Tibial nerve (tissue), 4 donors: ENCODE measurements around the gene ISG15. TPM values are rescaled to one million over a fixed set of nuclear protein-coding genes. Genes with fewer than 3 reads are reported as not detected.
"Not testable (repeated sequence)": the region's sequence is repeated elsewhere in the genome, so short reads cannot be mapped to it uniquely, and the experiment has no call there.

Experiments used
- DNase-seq, 2 donors: peaks; one replicate each; pipeline ENCODE4 v3.0.0-alpha.2; 2019; ENCODE audit warnings: low spot score in 2 of 2
- H3K27ac ChIP-seq, 4 donors: fragments of 200-600 bp; sonication (generic) in 3 of 4; one replicate each; pipeline ENCODE4 v1.5.1; 2017 to 2019; ENCODE audit warnings: mild to moderate bottlenecking in 1 of 4
- H3K27me3 ChIP-seq, 2 donors: fragments of 200-600 bp; sonication (generic) in 1 of 2; one replicate each; pipeline versions ENCODE4 v1.5.1 to v1.6.0; 2017 to 2019
- H3K36me3 ChIP-seq, 3 donors: fragments of 200-600 bp; sonication (generic); one replicate each; pipeline ENCODE4 v1.5.1; 2018 to 2019
- H3K4me1 ChIP-seq, 4 donors: fragments of 200-600 bp; sonication (generic) in 3 of 4; one replicate each; pipeline ENCODE4 v1.5.1; 2017 to 2019
- H3K4me3 ChIP-seq, 4 donors: fragments of 200-600 bp; sonication (generic) in 3 of 4; one replicate each; pipeline ENCODE4 v1.5.1; 2017 to 2019; ENCODE audit warnings: mild to moderate bottlenecking in 1 of 4, moderate library complexity in 1 of 4
- H3K9me3 ChIP-seq, 4 donors: fragments of 200-600 bp; sonication (generic) in 3 of 4; one replicate each; pipeline ENCODE4 v1.5.1; 2017 to 2019
- EP300 ChIP-seq, 2 donors: sonication (generic); formaldehyde crosslinking; IDR thresholded peaks; one replicate each; pipeline ENCODE4 v1.6.1; 2017; ENCODE audit warnings: antibody characterized with exemption in 2 of 2, mild to moderate bottlenecking in 1 of 2
- POLR2A ChIP-seq, 2 donors: fragments of 450-650 bp; IDR thresholded peaks; one replicate each; pipeline ENCODE4 v1.6.1; 2017; ENCODE audit warnings: antibody characterized with exemption in 2 of 2, mild to moderate bottlenecking in 2 of 2, moderate library complexity in 2 of 2
- WGBS, 2 donors: methylation state at CpG; one replicate each; pipeline ENCODE4 v1.1.5; 2018; 5-methylcytosine and 5-hydroxymethylcytosine counted together
- total RNA-seq, 4 donors: library from RNA; depleted of rRNA; stranded (reverse); fragments of >200 nt; gene quantifications; one replicate each; pipeline ENCODE4 v1.1.0, GENCODE V29; 2016
- TF ChIP-seq, protein P1 (sequence below), 5 experiments: fragments of 200-600 bp in 3 of 5; fragments of 450-650 bp in 2 of 5; sonication (generic) in 3 of 5; IDR thresholded peaks; one replicate each; pipeline ENCODE4 v1.5.1; 2016 to 2019; ENCODE audit warnings: antibody characterized with exemption in 5 of 5, mild to moderate bottlenecking in 3 of 5, moderate library complexity in 2 of 5

Gene ISG15
- total RNA-seq, 4 donors from 2014 or later = 29.1 to 65.4 (median 48.7) TPM

DNA sequence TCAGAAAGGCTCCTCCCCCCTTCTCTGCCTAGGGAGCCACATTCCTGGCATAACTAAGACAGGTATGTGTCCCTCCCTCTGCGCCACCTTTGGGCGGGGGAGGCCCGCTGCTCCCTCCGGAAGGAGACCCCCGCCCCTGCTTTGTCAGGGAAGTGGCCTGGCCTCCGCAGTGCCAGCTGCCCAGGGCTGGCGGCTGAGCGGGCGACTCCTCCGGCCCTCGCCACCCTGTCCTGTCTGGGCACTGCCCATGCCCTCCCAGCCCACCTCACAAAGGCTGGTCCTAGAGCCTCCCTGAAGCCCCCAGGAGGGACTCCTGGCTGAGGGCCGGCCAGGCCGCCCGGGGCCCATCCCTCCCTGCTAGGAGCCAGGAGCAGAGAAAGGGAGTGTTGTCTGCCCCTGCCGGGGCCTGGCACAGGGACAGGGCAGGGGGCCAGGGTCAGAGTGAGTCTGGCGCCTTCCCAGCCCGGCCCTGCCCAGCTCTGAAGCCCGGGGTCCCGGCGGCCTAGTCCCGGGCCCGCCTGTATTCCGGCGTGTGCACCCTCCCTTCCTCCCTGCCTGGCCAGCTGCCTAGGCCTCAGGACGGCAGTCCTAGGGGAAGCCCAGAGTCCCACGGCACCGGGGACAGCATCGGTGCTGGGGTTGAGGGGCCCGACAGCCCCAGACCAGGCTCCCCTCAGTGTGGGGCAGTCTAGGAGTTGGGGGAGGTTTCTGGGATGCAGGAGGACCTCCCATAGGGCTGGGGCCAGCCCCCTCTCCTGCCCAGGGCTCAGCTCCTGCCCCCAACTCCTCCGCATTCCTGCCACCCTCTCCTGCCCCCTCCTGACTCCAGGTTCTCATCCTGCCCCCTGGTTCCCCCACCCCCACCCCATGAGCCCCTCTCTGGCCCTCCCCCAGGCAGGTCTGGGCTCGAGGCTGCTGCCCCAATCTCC, 11.7 kb downstream of the ISG15 start:
- peaks cover 0 to 45% (median 18%) of the 10 kb centered on the region in 4 donors for H3K4me1 ChIP-seq
- no peak overlapping the region for H3K4me3 ChIP-seq
- H3K27me3 ChIP-seq = no peaks in the 10 kb centered on the region
- no peaks in the 10 kb centered on the region for H3K36me3 ChIP-seq
- peak overlapping the region in 1 of 4 donors; percentile 52 for H3K27ac ChIP-seq
- no peak for DNase-seq
- no peaks in the 10 kb centered on the region for H3K9me3 ChIP-seq
- WGBS, 2 donors = 24 to 69% methylated on average over 12 to 16 of the region's 31 CpGs
- TF ChIP-seq, protein P1, sequence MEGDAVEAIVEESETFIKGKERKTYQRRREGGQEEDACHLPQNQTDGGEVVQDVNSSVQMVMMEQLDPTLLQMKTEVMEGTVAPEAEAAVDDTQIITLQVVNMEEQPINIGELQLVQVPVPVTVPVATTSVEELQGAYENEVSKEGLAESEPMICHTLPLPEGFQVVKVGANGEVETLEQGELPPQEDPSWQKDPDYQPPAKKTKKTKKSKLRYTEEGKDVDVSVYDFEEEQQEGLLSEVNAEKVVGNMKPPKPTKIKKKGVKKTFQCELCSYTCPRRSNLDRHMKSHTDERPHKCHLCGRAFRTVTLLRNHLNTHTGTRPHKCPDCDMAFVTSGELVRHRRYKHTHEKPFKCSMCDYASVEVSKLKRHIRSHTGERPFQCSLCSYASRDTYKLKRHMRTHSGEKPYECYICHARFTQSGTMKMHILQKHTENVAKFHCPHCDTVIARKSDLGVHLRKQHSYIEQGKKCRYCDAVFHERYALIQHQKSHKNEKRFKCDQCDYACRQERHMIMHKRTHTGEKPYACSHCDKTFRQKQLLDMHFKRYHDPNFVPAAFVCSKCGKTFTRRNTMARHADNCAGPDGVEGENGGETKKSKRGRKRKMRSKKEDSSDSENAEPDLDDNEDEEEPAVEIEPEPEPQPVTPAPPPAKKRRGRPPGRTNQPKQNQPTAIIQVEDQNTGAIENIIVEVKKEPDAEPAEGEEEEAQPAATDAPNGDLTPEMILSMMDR (IDR thresholded peaks at IDR 0.05) = no peak
- TF ChIP-seq EP300 (IDR thresholded peaks at IDR 0.05) = no peak
- TF ChIP-seq POLR2A (IDR thresholded peaks at IDR 0.05) = no peak

DNA sequence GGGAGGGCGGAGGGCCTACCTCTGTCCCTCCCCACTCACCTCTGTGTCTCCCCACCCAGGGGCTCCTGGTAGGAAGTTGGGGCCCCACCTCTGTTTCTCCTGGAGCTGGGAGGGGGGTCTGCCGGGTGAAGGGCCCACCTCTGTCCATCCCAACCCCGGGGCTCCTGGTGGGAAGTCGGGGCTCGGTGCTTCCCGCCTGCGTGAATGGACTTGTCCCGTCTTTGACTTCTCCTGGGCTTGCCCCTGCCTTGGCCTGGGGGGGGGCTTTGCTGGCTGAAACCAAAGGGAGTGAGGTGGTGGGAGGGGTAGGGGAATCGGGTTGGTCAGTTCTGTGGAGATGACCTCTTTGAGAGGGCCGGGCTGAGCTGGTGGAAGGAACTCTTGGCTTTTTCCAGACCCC, 12.4 kb downstream of the ISG15 start:
- Histone ChIP-seq H3K4me3 (no peak overlapping the region), H3K36me3 (no peaks in the 10 kb centered on the region), H3K27ac (no peak overlapping the region), H3K9me3 (no peaks in the 10 kb centered on the region), H3K27me3 (no peaks in the 10 kb centered on the region), H3K4me1 (peaks cover 0 to 38% (median 13%) of the 10 kb centered on the region in 4 donors)
- DNase-seq = no peak
- 54 to 71% methylated on average over 8 to 10 of the region's 10 CpGs for WGBS, 2 donors
- TF ChIP-seq, protein P1 (IDR thresholded peaks at IDR 0.05) = no peak
- TF ChIP-seq EP300 (IDR thresholded peaks at IDR 0.05) (no peak), POLR2A (IDR thresholded peaks at IDR 0.05) (no peak)

DNA sequence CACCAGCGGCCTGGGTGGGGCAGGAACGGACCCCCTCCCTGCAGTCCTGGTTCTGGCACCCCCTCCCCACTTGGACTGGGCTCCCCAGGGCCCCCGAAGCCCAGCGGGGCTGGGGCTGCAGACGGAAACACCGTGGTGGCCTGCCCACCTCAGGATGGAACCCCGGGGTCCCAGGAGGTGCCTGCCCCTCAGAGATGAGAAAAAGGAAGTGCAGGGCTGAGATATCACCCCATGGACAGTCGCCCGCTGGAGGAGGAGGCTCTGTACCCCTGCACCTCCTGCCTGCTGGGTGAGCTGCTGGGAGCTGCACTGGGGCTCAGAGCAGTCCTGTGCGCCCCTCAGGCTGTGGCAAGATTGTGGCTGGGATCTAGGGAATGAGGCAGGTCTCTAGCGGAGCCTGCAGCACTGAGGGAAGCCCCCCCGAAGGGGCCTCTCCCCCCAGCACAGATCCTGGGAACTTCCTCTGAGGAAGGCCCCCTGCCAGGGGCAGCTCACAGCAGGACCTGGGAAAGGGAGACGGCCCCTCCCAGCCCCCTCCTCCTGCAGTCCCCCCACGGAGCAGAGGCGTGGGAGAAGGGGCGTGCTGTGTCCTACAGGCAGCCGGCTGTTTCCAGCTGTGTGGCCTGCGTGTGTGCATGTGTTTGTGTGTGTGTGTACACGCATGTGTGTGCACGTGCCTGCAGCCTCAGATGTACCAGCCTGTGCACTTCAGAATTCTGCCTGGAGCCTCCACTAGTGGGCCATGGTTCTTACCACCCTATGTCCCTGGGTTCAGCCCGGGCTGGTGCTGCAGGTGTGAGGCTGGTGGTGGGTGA, 13.5 kb downstream of the ISG15 start:
- Histone ChIP-seq H3K36me3 (no peaks in the 10 kb centered on the region), H3K4me1 (peaks cover 0 to 37% (median 8%) of the 10 kb centered on the region in 4 donors), H3K4me3 (no peak overlapping the region), H3K9me3 (no peaks in the 10 kb centered on the region), H3K27ac (no peak overlapping the region), H3K27me3 (no peaks in the 10 kb centered on the region)
- TF ChIP-seq POLR2A (IDR thresholded peaks at IDR 0.05) = no peak
- TF ChIP-seq, protein P1 (IDR thresholded peaks at IDR 0.05) = no peak
- TF ChIP-seq EP300 (IDR thresholded peaks at IDR 0.05) = no peak
- DNase-seq = no peak
- 74 to 79% methylated on average over 5 to 21 of the region's 21 CpGs for WGBS, 2 donors

DNA sequence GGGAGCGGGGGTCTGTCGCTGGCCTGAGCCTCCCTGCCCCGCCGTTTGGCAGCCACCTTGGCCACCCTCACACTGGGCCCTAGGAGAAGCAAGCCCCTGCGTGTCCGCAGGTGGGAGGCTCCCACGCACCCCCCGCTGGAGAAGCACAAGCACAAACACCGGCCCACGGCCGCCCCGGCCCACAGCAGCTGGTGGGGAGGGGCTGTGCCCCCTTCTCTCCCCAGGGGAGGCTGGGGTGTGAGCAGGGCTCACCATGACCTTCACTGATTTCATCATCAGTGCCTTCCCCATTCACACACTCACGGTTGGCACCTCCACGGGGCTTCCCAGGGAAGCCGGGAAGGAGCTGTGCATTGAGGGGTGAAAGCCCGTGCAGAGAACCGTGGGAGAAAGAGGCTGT, 14.5 kb downstream of the ISG15 start:
- 70 to 86% methylated on average over 5 to 17 of the region's 17 CpGs for WGBS, 2 donors
- peaks cover 0 to 46% (median 14%) of the 10 kb centered on the region in 4 donors for H3K4me1 ChIP-seq
- no peak overlapping the region for H3K4me3 ChIP-seq
- no peaks in the 10 kb centered on the region for H3K9me3 ChIP-seq
- no peak overlapping the region for H3K27ac ChIP-seq
- H3K27me3 ChIP-seq = peaks cover 0 to 10% of the 10 kb centered on the region in 2 donors
- DNase-seq = no peak
- no peaks in the 10 kb centered on the region for H3K36me3 ChIP-seq
- TF ChIP-seq POLR2A (IDR thresholded peaks at IDR 0.05) (no peak), EP300 (IDR thresholded peaks at IDR 0.05) (no peak)
- TF ChIP-seq, protein P1 (IDR thresholded peaks at IDR 0.05) = no peak

DNA sequence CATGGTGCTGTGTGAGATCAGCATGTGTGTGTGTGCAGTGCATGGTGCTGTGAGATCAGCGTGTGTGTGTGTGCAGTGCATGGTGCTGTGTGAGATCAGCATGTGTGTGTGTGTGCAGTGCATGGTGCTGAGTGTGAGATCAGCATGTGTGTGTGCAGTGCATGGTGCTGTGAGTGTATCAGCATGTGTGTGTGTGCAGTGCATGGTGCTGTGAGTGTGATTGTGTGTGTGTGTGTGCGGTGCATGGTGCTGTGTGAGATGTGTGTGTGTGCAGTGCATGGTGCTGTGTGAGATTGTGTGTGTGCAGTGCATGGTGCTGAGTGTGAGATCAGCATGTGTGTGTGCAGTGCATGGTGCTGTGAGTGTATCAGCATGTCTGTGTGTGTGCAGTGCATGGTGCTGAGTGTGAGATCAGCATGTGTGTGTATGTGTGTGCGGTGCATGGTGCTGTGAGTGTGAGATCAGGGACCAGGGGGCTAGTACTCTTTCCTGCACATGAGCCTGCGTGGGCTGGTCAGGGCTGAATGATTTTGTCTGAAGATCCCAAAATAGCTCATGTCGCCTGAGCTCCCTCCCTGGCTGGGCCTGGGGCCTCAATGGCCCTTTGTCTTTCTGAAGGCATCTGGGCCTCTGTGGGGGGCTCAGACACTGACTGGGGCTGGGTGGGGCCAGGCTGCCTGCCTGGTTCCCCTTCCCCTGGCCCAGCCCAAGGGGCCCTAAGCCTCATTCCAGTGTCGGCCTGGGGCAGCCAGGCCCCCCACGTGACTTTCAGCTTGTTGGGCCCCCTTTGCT, 17.8 kb downstream of the ISG15 start:
- peaks cover 0 to 26% of the 10 kb centered on the region in 2 donors for H3K27me3 ChIP-seq
- peak overlapping the region in 1 of 4 donors; percentile 15 for H3K27ac ChIP-seq
- not testable (repeated sequence) for H3K9me3 ChIP-seq, DNase-seq, H3K4me3 ChIP-seq
- WGBS, 2 donors = 39 to 48% methylated on average over 4 to 6 of the region's 7 CpGs
- H3K4me1 ChIP-seq = peaks cover 0 to 42% (median 24%) of the 10 kb centered on the region in 4 donors
- peaks cover 0 to 10% (median 0%) of the 10 kb centered on the region in 3 donors for H3K36me3 ChIP-seq
